Measurements from ENCODE around the gene PHEX.

Gene PHEX

GRCh38 chrX:22163326-22163725 is 131.2 kb downstream of the PHEX start:
- DNase-seq, result no peak

GRCh38 chrX:22164770-22165388 is 132.8 kb downstream of the PHEX start:
- DNase-seq, result no peak

- no peak for DNase-seq
Observed at GRCh38 chrX:22165732-22166457, 133.8 kb downstream of the PHEX start.

- no peak for DNase-seq
Observed at GRCh38 chrX:22171287-22172060, 139.3 kb downstream of the PHEX start.

- DNase-seq, result no peak
Observed at GRCh38 chrX:22173966-22174365, 141.8 kb downstream of the PHEX start.

GRCh38 chrX:22177950-22178515 is 145.9 kb downstream of the PHEX start:
- no peak for DNase-seq

GRCh38 chrX:22184096-22184495 is 152.0 kb downstream of the PHEX start:
- DNase-seq, result no peak

- no peak for DNase-seq
Observed at GRCh38 chrX:22186165-22186564, 154.0 kb downstream of the PHEX start.

GRCh38 chrX:22192419-22193060 is 160.4 kb downstream of the PHEX start:
- peak; percentile 32 for DNase-seq

GRCh38 chrX:22193851-22194659 is 161.9 kb downstream of the PHEX start:
- no peak for DNase-seq

- no peak for DNase-seq
Observed at GRCh38 chrX:22194660-22194945, 162.5 kb downstream of the PHEX start.

- no peak for DNase-seq
Observed at GRCh38 chrX:22196149-22196548, 164.0 kb downstream of the PHEX start.

- DNase-seq, result no peak
Observed at GRCh38 chrX:22202251-22202650, 170.1 kb downstream of the PHEX start.

- no peak for DNase-seq
Observed at GRCh38 chrX:22203186-22203585, 171.1 kb downstream of the PHEX start.

GRCh38 chrX:22206781-22207180 is 174.7 kb downstream of the PHEX start:
- DNase-seq, result no peak

- DNase-seq, result no peak
Observed at GRCh38 chrX:22220941-22221340, 188.8 kb downstream of the PHEX start.

GRCh38 chrX:22234380-22234779 is 202.3 kb downstream of the PHEX start:
- no peak for DNase-seq

- no peak for DNase-seq
Observed at GRCh38 chrX:22237479-22237878, 205.4 kb downstream of the PHEX start.

GRCh38 chrX:22246620-22247019 is 214.5 kb downstream of the PHEX start:
- no peak for DNase-seq

- DNase-seq, result no peak
Observed at GRCh38 chrX:22247169-22247568, 215.0 kb downstream of the PHEX start.

- no peak for DNase-seq
Observed at GRCh38 chrX:22248401-22248800, 216.3 kb downstream of the PHEX start.

GRCh38 chrX:22249371-22249770 is 217.2 kb downstream of the PHEX start:
- DNase-seq, result no peak

- DNase-seq, result no peak
Observed at GRCh38 chrX:22268706-22269105, 236.6 kb downstream of the PHEX start.

Measured in NCI-H2107 (cell line).